Tibial nerve (tissue), 3 donors: ENCODE measurements around the gene AARS1.
"Not testable (repeated sequence)": the region's sequence is repeated elsewhere in the genome, so short reads cannot be mapped to it uniquely, and the experiment has no call there.

ENCODE experiments used
- CTCF ChIP-seq, 5 experiments: fragments of 200-600 bp in 3 of 5; fragments of 450-650 bp in 2 of 5; sonication (generic) in 3 of 5; IDR thresholded peaks; one replicate each; pipeline ENCODE4 v1.5.1; 2016 to 2019; ENCODE audit warnings: antibody characterized with exemption in 5 of 5, mild to moderate bottlenecking in 3 of 5, moderate library complexity in 2 of 5
- POLR2A ChIP-seq, 2 donors: fragments of 450-650 bp; IDR thresholded peaks; one replicate each; pipeline ENCODE4 v1.6.1; 2017; ENCODE audit warnings: antibody characterized with exemption in 2 of 2, mild to moderate bottlenecking in 2 of 2, moderate library complexity in 2 of 2

DNA sequence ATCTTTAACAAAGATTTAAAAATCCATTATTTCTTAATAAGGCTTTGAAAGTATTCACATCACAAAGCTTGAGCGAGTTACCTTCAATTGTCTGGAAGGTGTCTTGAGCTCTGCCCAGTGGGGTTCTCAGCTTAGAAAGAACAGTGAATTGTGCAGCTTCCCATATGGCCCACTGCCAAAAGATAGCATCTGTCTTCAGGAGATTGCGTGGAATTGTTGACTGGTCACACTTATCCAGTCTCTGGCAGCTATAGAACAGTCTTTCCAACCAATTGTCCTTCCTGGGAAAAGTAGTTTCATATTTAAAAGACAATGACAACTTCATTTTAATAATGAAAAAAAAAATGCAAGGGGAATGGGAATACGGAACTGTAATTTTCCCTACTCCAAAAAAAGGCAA is 57.5 kb downstream of the AARS1 start:
- not testable (repeated sequence) for TF ChIP-seq POLR2A, CTCF (IDR thresholded peaks at IDR 0.05)
